Measurements from ENCODE around the gene ITGB1BP1. TPM values are rescaled to one million over a fixed set of nuclear protein-coding genes. Genes with fewer than 3 reads are reported as not detected.

Gene ITGB1BP1
- total and polyA plus RNA-seq, 2 of the 13 experiments (the other 11 are each of a cell fraction or from before 2014, with no cell fraction given) = 106 to 108 TPM

DNA sequence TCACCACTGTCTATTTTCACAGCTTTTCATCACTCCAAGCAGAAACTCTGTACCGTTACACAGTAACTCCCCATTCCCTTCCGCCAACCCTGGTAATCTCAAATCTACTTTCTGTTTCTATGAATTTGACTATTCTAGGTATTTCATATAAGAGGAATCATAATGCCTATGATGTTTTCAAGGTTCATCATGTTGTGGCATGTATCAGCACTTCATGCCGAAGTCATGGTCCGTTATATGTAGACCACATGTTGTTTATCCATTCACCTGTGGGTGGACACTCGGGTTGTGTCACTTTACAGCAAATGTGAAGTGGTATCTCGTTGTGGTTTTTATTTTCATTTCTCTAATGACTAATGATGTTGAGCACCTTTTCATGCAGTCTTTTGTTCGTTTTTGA, 21.8 kb upstream of the ITGB1BP1 start:
- ATAC-seq = no peak
- DNase-seq (ENCODE audit: low spot score) = no peak
- H3K27ac ChIP-seq (ENCODE audit: extremely low read length, insufficient read depth, low read length) = no peak overlapping the region
- POLR2A ChIA-PET = interaction anchor here (1.4 kb wide), 1 partner anchor 10 kb away, joined by 4 read pairs; no protein-coding TSS in a partner anchor
- H3K27me3 ChIP-seq (ENCODE audit: control insufficient read depth in 1 of 2, insufficient read depth in 2 of 2, low read length in 2 of 2) = no peaks in the 10 kb centered on the region
- no peak overlapping the region for H3K9ac ChIP-seq (ENCODE audit: insufficient read depth, low read depth, low read length)
- no peak overlapping the region for H3K4me2 ChIP-seq (ENCODE audit: low read depth, low read length)
- CTCF ChIA-PET (ENCODE audit: low intra/inter-chr PET ratio, low total read pairs) = no interaction called here
- no peak overlapping the region for H2AFZ ChIP-seq (ENCODE audit: low read length)
- FAIRE-seq = no peak
- in situ Hi-C loops (cut with HindIII; ENCODE audit: extremely low pct_ligation_motif_present, low pct_unique_long_range_greater_than_20kb) (no loop called here), intact Hi-C loops (cut with micrococcal nuclease; ENCODE audit: unreplicated experiment) (no loop called here)
- H3K4me1 ChIP-seq (ENCODE audit: insufficient read depth, low read length) = no peaks in the 10 kb centered on the region
- no peaks in the 10 kb centered on the region for H4K20me1 ChIP-seq (ENCODE audit: insufficient read depth, low read length)
- 95% methylated on average over 7 of the region's 7 CpGs for WGBS (ENCODE audit: low lambda C conversion rate)
- no peaks in the 10 kb centered on the region for H3K9me3 ChIP-seq (ENCODE audit: low read length)
- H3K36me3 ChIP-seq (replicated peaks in 1 of 2; ENCODE audit: control insufficient read depth in 1 of 2, insufficient read depth in 2 of 2, low read length in 2 of 2) = peaks cover 23 to 66% of the 10 kb centered on the region in 2 experiments
- no peak overlapping the region for H3K4me3 ChIP-seq (replicated peaks in 1 of 3; ENCODE audit: insufficient read depth in 1 of 3, low read depth in 2 of 3, low read length in 3 of 3)
- no peaks in the 10 kb centered on the region for H3K79me2 ChIP-seq (ENCODE audit: insufficient read depth, low read length)
- BruUV-seq (replicated peaks) = no TSS peak
- TF ChIP-seq REL (CRISPR knock-in tag; conservative IDR thresholded peaks at IDR 0.05) (no peak), ZNF383 (CRISPR knock-in tag; IDR thresholded peaks at IDR 0.05; ENCODE audit: borderline replicate concordance) (no peak), ZNF660 (CRISPR knock-in tag; IDR thresholded peaks at IDR 0.05; ENCODE audit: borderline replicate concordance, low read depth) (no peak), ZEB1 (IDR thresholded peaks at IDR 0.05; ENCODE audit: insufficient replicate concordance, low read depth) (no peak)
- TF ChIP-seq, protein P1, sequence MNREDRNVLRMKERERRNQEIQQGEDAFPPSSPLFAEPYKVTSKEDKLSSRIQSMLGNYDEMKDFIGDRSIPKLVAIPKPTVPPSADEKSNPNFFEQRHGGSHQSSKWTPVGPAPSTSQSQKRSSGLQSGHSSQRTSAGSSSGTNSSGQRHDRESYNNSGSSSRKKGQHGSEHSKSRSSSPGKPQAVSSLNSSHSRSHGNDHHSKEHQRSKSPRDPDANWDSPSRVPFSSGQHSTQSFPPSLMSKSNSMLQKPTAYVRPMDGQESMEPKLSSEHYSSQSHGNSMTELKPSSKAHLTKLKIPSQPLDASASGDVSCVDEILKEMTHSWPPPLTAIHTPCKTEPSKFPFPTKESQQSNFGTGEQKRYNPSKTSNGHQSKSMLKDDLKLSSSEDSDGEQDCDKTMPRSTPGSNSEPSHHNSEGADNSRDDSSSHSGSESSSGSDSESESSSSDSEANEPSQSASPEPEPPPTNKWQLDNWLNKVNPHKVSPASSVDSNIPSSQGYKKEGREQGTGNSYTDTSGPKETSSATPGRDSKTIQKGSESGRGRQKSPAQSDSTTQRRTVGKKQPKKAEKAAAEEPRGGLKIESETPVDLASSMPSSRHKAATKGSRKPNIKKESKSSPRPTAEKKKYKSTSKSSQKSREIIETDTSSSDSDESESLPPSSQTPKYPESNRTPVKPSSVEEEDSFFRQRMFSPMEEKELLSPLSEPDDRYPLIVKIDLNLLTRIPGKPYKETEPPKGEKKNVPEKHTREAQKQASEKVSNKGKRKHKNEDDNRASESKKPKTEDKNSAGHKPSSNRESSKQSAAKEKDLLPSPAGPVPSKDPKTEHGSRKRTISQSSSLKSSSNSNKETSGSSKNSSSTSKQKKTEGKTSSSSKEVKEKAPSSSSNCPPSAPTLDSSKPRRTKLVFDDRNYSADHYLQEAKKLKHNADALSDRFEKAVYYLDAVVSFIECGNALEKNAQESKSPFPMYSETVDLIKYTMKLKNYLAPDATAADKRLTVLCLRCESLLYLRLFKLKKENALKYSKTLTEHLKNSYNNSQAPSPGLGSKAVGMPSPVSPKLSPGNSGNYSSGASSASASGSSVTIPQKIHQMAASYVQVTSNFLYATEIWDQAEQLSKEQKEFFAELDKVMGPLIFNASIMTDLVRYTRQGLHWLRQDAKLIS (CRISPR knock-in tag; IDR thresholded peaks at IDR 0.05) = no peak
- TF ChIP-seq, protein P2, sequence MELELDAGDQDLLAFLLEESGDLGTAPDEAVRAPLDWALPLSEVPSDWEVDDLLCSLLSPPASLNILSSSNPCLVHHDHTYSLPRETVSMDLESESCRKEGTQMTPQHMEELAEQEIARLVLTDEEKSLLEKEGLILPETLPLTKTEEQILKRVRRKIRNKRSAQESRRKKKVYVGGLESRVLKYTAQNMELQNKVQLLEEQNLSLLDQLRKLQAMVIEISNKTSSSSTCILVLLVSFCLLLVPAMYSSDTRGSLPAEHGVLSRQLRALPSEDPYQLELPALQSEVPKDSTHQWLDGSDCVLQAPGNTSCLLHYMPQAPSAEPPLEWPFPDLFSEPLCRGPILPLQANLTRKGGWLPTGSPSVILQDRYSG (CRISPR knock-in tag; IDR thresholded peaks at IDR 0.05) = no peak
- TF ChIP-seq, protein P3, sequence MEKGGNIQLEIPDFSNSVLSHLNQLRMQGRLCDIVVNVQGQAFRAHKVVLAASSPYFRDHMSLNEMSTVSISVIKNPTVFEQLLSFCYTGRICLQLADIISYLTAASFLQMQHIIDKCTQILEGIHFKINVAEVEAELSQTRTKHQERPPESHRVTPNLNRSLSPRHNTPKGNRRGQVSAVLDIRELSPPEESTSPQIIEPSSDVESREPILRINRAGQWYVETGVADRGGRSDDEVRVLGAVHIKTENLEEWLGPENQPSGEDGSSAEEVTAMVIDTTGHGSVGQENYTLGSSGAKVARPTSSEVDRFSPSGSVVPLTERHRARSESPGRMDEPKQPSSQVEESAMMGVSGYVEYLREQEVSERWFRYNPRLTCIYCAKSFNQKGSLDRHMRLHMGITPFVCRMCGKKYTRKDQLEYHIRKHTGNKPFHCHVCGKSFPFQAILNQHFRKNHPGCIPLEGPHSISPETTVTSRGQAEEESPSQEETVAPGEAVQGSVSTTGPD (CRISPR knock-in tag; IDR thresholded peaks at IDR 0.05) = no peak
- TF ChIP-seq, protein P4, sequence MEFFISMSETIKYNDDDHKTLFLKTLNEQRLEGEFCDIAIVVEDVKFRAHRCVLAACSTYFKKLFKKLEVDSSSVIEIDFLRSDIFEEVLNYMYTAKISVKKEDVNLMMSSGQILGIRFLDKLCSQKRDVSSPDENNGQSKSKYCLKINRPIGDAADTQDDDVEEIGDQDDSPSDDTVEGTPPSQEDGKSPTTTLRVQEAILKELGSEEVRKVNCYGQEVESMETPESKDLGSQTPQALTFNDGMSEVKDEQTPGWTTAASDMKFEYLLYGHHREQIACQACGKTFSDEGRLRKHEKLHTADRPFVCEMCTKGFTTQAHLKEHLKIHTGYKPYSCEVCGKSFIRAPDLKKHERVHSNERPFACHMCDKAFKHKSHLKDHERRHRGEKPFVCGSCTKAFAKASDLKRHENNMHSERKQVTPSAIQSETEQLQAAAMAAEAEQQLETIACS (CRISPR knock-in tag; IDR thresholded peaks at IDR 0.05) = no peak
- TF ChIP-seq, protein P5, sequence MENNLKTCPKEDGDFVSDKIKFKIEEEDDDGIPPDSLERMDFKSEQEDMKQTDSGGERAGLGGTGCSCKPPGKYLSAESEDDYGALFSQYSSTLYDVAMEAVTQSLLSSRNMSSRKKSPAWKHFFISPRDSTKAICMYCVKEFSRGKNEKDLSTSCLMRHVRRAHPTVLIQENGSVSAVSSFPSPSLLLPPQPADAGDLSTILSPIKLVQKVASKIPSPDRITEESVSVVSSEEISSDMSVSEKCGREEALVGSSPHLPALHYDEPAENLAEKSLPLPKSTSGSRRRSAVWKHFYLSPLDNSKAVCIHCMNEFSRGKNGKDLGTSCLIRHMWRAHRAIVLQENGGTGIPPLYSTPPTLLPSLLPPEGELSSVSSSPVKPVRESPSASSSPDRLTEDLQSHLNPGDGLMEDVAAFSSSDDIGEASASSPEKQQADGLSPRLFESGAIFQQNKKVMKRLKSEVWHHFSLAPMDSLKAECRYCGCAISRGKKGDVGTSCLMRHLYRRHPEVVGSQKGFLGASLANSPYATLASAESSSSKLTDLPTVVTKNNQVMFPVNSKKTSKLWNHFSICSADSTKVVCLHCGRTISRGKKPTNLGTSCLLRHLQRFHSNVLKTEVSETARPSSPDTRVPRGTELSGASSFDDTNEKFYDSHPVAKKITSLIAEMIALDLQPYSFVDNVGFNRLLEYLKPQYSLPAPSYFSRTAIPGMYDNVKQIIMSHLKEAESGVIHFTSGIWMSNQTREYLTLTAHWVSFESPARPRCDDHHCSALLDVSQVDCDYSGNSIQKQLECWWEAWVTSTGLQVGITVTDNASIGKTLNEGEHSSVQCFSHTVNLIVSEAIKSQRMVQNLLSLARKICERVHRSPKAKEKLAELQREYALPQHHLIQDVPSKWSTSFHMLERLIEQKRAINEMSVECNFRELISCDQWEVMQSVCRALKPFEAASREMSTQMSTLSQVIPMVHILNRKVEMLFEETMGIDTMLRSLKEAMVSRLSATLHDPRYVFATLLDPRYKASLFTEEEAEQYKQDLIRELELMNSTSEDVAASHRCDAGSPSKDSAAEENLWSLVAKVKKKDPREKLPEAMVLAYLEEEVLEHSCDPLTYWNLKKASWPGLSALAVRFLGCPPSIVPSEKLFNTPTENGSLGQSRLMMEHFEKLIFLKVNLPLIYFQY (CRISPR knock-in tag; IDR thresholded peaks at IDR 0.05; ENCODE audit: borderline replicate concordance) = no peak

Measured in HepG2 (cell line).